ENCODE measurements around the gene TMEM63B. TPM values are rescaled to one million over a fixed set of nuclear protein-coding genes. Genes with fewer than 3 reads are reported as not detected.

TMEM63B gene
- total RNA-seq, 1 donor from 2014 or later = 33.4 TPM

GRCh38 chr6:44169886-44170570, 42.7 kb downstream of the TMEM63B start:
- H3K9me3 Mint-ChIP-seq (ENCODE audit: unreplicated experiment) = no peaks in the 10 kb centered on the region
- no peaks in the 10 kb centered on the region for H3K36me3 Mint-ChIP-seq (ENCODE audit: low read depth, unreplicated experiment)
- no peak overlapping the region for H3K27ac Mint-ChIP-seq (ENCODE audit: unreplicated experiment)
- no peak overlapping the region for H3K4me3 Mint-ChIP-seq (ENCODE audit: unreplicated experiment)
- TF ChIP-seq, protein P1, sequence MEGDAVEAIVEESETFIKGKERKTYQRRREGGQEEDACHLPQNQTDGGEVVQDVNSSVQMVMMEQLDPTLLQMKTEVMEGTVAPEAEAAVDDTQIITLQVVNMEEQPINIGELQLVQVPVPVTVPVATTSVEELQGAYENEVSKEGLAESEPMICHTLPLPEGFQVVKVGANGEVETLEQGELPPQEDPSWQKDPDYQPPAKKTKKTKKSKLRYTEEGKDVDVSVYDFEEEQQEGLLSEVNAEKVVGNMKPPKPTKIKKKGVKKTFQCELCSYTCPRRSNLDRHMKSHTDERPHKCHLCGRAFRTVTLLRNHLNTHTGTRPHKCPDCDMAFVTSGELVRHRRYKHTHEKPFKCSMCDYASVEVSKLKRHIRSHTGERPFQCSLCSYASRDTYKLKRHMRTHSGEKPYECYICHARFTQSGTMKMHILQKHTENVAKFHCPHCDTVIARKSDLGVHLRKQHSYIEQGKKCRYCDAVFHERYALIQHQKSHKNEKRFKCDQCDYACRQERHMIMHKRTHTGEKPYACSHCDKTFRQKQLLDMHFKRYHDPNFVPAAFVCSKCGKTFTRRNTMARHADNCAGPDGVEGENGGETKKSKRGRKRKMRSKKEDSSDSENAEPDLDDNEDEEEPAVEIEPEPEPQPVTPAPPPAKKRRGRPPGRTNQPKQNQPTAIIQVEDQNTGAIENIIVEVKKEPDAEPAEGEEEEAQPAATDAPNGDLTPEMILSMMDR (IDR thresholded peaks at IDR 0.05; ENCODE audit: unreplicated experiment) = no peak
- peaks cover 11% of the 10 kb centered on the region for H3K27me3 Mint-ChIP-seq (ENCODE audit: unreplicated experiment)
- H3K4me1 Mint-ChIP-seq (ENCODE audit: unreplicated experiment) = peaks cover 19% of the 10 kb centered on the region
- no peak for DNase-seq (ENCODE audit: low spot score)

GRCh38 chr6:44171899-44172546, 44.7 kb downstream of the TMEM63B start:
- peaks cover 15% of the 10 kb centered on the region for H3K4me1 Mint-ChIP-seq (ENCODE audit: unreplicated experiment)
- no peaks in the 10 kb centered on the region for H3K36me3 Mint-ChIP-seq (ENCODE audit: low read depth, unreplicated experiment)
- H3K4me3 Mint-ChIP-seq (ENCODE audit: unreplicated experiment) = no peak overlapping the region
- H3K27me3 Mint-ChIP-seq (ENCODE audit: unreplicated experiment) = peaks cover 9% of the 10 kb centered on the region
- TF ChIP-seq, protein P1 (IDR thresholded peaks at IDR 0.05; ENCODE audit: unreplicated experiment) = no peak
- H3K27ac Mint-ChIP-seq (ENCODE audit: unreplicated experiment) = no peak overlapping the region
- no peaks in the 10 kb centered on the region for H3K9me3 Mint-ChIP-seq (ENCODE audit: unreplicated experiment)
- DNase-seq (ENCODE audit: low spot score) = no peak

DNA sequence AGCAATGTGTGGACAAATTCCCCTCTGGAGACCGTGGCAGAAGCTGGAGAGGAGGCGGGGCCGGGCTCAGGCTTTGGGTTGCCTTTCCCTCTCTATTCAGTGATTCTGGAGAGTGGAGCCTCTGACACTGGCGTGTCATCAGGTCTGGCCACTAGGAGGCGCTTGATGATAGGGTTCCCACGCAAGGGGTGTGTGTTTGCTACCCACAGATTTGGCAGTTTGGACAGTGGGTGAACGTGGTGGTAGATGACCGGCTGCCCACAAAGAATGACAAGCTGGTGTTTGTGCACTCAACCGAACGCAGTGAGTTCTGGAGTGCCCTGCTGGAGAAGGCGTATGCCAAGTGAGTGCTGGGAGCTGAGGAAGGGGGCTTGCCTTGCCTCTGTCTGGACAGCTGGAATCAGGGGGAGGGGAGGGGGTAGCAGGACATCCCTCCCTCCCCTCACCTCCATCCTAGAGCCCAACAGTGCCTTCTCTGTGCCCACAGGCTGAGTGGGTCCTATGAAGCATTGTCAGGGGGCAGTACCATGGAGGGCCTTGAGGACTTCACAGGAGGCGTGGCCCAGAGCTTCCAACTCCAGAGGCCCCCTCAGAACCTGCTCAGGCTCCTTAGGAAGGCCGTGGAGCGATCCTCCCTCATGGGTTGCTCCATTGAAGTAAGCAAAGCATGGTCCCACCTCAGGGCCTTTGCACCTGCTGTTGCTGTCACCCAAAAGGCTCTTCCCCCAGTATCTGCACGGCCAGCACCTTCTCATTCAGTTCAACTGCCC, 45.6 kb downstream of the TMEM63B start:
- H3K9me3 Mint-ChIP-seq (ENCODE audit: unreplicated experiment) = no peaks in the 10 kb centered on the region
- H3K4me1 Mint-ChIP-seq (ENCODE audit: unreplicated experiment) = peaks cover 23% of the 10 kb centered on the region
- DNase-seq (ENCODE audit: low spot score) = peak; percentile 86
- H3K27me3 Mint-ChIP-seq (ENCODE audit: unreplicated experiment) = peaks cover 6% of the 10 kb centered on the region
- no peak overlapping the region for H3K4me3 Mint-ChIP-seq (ENCODE audit: unreplicated experiment)
- H3K36me3 Mint-ChIP-seq (ENCODE audit: low read depth, unreplicated experiment) = no peaks in the 10 kb centered on the region
- no peak overlapping the region for H3K27ac Mint-ChIP-seq (ENCODE audit: unreplicated experiment)
- TF ChIP-seq, protein P1 (IDR thresholded peaks at IDR 0.05; ENCODE audit: unreplicated experiment) = peak; percentile 85

DNA sequence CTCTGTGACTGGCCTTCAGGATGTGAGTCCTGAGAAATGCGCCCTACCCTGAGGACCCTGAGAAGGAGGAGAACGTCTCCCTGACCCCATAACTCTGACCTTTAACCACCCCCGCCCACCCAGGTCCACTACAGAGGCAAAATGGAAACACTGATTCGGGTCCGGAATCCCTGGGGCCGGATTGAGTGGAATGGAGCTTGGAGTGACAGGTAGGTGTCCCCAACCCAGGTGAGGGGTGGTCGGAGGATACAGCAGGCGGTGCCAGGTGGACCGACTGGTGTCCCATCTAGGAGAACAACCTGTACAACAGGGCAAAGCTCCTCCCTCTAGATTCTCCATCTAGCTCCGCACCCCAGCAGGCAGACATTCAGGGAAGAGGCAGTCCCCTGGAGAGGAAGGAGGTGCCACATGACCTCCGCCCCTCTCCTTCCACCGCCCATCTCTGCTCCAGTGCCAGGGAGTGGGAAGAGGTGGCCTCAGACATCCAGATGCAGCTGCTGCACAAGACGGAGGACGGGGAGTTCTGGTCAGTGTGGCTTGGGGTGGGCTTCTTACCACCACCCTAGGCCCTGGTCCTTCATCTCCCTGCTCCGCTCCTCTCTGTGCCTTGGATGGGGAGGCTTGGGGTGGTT, 48.9 kb downstream of the TMEM63B start:
- Mint-ChIP-seq H3K9me3 (ENCODE audit: unreplicated experiment) (no peaks in the 10 kb centered on the region), H3K27ac (ENCODE audit: unreplicated experiment) (peak overlapping the region; percentile 67), H3K4me1 (ENCODE audit: unreplicated experiment) (peaks cover 40% of the 10 kb centered on the region), H3K36me3 (ENCODE audit: low read depth, unreplicated experiment) (no peaks in the 10 kb centered on the region), H3K27me3 (ENCODE audit: unreplicated experiment) (peaks cover 9% of the 10 kb centered on the region), H3K4me3 (ENCODE audit: unreplicated experiment) (peak overlapping the region; percentile 56)
- no peak for DNase-seq (ENCODE audit: low spot score)
- TF ChIP-seq, protein P1 (IDR thresholded peaks at IDR 0.05; ENCODE audit: unreplicated experiment) = no peak
